HG02884 (cell line): ENCODE results near the gene RAB40C.

Experiments
- ATAC-seq: cut with Tn5 transposase; IDR thresholded peaks from one replicate; pipeline ENCODE4 v1.9.1; 2021; ENCODE audit warnings: mild to moderate bottlenecking, moderate library complexity; ENCODE audit not compliant: unreplicated experiment

Gene RAB40C

DNA sequence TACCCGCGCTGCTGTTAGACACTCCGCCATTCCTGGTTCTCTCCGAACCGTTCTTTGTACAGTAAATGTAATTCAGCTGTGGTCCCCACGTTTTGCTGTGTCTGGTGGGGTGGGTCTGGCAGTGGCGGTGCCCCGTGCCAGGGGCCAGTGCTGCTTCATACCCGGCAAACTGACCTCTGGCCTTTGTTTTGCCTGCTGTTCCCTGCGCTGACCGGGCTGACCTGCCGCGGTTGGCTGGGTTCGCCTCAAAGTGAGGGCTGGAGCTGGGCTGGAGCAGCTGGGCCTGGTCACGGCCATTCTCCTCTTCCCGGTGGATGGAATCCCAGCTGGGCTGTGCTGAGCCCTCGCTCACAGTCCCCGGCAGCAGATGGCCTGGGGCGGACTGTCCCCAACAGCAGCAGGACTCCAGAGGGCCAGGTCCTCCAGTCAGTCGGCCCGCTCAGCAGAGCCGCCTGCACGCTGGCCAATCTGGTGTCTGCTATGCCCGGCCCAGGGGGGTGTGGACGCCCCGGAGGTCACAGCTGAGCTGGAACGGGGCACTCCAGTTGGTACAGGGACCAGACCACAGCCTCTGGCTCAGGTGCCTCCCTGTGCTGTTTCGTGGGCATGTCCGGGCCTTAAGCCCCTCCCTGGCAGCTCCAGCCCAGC, 39.4 kb downstream of the RAB40C start:
- no peak for ATAC-seq

GRCh38 chr16:629833-630248, 40.0 kb downstream of the RAB40C start:
- no peak for ATAC-seq

- no peak for ATAC-seq
Measured at GRCh38 chr16:630249-630814, 40.5 kb downstream of the RAB40C start.

DNA sequence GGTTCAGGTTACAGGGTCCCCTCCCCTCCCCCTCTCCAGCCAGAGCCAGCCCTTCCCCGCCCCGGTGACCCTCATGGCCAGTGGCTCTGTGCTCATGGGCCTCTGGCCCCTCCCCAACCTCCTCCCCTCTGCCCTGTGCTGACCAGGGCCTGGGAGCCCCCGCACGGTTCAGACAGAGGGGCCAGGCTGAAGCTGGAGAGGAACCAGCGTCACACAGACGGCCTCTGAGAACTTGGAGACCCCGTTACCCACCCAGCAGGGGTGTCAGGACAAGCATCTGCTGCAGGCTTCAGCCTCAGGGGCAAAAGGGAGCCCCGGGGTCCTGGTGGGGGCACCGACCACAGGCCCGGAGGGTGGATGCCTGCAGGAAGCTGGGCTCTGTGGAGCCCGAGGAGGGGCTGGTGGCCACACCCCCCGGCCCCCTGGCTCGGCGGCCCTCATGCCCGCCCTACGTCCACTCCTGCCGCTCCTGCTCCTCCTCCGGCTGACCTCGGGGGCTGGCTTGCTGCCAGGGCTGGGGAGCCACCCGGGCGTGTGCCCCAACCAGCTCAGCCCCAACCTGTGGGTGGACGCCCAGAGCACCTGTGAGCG, 41.0 kb downstream of the RAB40C start, which contains the start of gene WFIKKN1:
Gene WFIKKN1 (plus strand): TSS at position 171 of the 591 bp plus-strand sequence. CDS start 269 bp downstream, at position 440.
- ATAC-seq: no peak

DNA sequence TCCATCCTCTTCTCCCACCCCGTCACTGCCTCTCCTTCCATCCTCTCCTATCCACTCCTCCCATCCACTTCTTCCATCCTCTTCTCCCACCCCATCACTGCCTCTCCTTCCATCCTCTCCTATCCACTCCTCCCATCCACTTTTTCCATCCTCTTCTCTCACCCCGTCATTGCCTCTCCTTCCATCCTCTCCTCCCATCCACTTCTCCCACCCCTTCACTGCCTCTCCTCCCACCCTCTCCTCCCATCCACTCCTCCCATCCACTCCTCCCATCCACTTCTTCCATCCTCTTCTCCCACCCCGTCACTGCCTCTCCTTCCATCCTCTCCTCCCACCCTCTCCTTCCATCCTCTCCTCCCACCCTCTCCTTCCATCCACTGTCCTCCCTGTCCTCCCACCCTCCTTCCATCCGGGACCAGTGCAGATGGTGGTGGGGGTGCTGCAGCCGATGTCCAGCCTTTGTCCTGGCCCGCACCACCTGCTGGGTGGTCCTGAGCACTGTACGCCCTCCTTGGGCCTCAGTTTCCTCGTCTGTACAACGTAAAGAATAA, 42.0 kb downstream of the RAB40C start:
- ATAC-seq: no peak

DNA sequence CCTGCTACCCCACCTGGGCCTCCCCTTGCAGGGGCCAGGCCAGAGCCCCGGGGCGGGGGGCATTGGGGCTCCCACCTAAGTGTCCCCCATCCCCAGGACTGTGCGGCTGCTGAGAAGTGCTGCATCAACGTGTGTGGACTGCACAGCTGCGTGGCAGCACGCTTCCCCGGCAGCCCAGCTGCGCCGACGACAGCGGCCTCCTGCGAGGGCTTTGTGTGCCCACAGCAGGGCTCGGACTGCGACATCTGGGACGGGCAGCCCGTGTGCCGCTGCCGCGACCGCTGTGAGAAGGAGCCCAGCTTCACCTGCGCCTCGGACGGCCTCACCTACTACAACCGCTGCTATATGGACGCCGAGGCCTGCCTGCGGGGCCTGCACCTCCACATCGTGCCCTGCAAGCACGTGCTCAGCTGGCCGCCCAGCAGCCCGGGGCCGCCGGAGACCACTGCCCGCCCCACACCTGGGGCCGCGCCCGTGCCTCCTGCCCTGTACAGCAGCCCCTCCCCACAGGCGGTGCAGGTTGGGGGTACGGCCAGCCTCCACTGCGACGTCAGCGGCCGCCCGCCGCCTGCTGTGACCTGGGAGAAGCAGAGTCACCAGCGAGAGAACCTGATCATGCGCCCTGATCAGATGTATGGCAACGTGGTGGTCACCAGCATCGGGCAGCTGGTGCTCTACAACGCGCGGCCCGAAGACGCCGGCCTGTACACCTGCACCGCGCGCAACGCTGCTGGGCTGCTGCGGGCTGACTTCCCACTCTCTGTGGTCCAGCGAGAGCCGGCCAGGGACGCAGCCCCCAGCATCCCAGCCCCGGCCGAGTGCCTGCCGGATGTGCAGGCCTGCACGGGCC, 42.8 kb downstream of the RAB40C start:
- ATAC-seq: no peak

- ATAC-seq: no peak
Measured at GRCh38 chr16:633336-634050, 43.6 kb downstream of the RAB40C start.

DNA sequence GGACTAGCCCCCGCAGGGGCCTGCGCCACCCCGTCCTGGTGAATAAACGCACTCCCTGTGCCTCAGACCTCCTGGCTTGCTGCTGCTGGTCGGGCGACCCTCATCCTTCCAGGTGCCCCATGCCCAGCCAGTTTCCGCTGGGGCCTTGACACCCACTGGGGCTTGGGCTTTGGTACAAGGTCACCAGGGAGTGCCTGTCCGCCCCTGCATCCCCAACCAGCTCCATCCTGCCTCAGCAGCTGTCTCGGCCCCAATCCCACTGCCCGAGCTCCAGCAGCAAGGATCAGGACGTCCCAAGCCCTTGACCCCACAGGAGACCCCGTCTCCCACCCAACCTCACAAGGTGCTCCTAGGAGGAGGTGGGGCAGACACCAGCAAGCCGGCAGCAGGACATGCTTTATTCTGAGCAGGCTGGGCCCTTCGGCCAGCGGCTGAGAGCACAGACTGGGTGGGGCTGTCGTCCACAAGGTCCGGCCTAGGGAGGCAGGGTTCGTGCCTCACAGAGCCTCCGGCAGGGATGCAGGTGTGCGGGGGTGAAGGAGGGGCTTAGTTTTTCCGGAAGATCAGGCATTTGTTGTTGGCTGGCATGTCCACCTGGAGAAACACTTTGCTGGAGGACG, 44.3 kb downstream of the RAB40C start:
- no peak for ATAC-seq

GRCh38 chr16:634996-635395, 45.1 kb downstream of the RAB40C start:
- ATAC-seq: no peak

GRCh38 chr16:635573-636205, 45.8 kb downstream of the RAB40C start:
- peak; percentile 3 for ATAC-seq

DNA sequence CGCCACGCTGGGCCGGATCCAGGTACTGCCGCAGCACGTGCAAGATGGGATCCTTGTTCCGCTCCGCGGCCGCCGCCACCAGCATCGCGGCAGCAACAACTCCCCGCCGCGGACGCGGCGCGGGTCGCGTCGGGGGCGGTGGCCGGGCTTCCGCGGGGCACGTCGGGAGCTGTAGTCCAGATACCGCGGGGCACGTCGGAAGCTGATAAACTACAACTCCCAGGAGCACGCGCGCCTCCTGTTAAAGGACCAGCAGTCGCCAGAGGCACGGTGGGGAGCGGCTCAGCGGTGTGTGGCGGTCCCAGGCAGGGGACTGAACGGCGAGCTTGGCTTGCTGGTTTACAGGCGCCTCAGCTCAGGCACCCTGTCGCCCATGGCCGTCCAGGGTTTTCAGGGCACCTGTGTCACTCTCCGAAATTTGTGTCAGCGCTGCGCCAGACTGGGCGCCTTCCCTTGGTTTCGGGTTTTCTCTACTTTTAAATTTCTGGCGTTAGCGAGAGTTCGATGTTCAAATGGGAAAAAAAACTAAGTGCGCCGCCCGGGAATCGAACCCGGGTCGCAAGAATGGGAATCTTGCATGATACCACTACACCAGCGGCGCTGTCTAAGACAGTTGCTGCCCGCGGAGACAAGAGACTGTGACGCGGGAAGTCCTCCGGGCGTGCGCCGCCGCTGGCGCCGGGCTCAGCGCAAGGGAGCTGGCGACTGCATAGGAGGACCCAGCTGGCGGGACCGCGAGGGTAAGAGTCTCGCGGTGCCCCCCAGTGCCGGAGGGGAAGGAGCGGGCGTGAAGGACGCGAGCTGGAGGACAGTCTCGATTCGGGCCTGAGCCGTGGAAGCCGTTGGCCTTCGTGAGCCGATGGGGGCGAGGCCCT, 46.6 kb downstream of the RAB40C start, which contains the start of gene METTL26:
Gene METTL26 (minus strand): TSS at position 100 of the 875 bp plus-strand sequence. CDS start 15 bp downstream, at position 85.
- ATAC-seq: peak; percentile 56

DNA sequence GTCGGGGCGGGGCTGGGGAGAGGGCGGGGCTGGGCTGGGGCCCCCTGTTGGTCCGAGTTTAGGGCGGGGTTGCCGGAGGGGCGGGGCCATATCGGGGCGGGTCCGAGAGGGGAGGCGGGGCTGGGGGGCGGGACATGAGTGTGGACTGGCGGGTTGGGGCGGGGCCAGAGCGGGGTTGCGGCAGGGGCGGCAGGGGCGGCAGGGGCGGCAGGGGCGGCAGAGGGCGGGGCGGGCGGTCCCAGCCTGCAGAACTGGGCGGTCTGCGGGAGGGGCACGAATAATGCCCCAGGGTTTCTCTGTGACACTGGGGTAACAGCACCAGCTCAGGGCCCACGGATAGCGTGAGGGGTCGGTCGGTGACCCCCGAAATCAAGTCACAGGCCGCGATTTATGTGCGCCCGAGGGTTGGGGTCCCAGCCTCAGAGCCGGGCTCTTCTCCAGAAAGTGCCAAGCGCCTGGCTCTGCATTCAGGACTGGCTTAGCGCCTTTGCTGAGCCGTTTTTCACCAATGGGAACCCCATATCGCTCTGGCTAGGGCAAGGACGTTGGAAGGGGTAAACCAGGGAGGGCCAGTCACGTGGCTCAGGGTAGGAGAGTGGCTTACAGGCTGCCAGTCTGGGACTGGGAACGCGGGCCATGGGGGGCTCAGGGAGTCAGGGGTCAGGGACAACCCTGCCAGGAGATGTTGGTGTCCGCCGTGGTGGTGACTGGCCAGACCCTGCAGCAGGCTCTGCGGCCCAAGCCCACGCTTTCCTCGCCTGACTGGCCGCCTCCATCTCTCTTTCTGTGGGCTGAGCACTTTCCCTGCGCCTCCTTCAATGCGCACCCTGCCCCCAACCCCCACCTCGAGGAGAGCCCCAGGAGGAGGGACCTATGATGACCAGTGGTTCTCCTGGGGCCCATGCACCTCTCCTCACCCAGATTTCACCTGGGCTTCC, 47.5 kb downstream of the RAB40C start:
- ATAC-seq: no peak

GRCh38 chr16:638034-638543, 48.2 kb downstream of the RAB40C start:
- ATAC-seq: no peak

- ATAC-seq: no peak
Measured at GRCh38 chr16:638836-639235, 49.0 kb downstream of the RAB40C start.

DNA sequence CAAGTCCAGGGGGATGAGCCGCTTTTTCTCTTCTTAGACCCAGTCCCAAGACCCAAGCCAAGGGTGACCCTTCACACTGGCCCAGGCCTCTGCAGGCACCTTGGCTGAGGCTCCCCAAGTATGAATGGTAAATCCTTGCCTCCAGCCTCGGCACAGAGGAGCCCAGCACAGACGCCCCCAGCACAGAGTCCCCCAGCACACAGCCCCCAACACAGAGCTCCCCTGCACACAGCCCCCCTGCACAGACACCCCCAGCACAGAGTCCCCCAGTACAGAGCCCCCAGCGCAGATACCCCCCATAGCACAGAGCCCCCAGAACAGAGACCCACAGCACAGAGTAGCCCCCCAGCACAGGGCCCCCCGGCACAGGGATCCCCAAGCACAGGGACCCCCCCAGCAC, 50.7 kb downstream of the RAB40C start:
- no peak for ATAC-seq

DNA sequence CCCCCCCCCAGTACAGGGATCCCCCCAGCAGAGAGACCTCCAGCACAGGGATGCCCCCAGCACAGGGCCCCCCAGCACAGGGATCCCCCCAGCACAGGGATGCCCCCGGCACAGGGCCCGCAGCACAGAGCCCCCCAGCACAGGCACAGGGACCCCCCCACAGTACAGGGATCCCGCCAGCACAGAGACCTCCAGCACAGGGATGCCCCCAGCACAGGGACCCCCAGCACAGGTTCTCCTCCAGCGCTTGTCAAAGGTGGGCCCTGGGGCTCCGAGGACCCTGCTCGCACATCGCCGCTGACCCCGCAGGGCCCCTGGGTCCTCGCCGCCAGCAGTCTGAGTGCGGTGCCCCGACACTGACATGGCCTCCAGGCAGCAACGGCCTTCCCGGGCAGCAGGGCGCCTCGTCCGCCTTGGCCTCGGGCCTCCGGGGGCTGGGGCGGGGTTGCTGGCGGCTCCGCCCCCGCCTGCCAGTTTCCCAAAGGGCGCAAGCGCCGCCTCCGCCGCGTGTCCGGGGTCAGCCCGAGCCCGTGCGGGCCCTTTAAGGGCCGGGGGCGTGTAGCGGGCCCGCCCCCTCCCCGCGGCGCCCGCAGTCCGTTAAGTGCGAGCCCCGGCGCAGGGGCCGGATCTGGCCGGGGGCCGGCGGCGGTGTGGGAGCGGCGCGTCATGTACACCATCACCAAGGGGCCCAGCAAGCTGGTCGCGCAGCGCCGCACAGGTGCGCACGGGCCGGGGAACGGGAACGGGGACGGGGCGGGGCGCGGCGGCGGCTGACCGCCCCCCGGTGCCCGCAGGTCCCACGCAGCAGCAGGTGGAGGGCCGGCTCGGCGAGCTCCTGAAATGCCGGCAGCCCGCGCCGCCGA, 51.7 kb downstream of the RAB40C start, which contains the start of gene MCRIP2:
Gene MCRIP2 (plus strand): TSS at position 503 of the 863 bp plus-strand sequence. CDS start 164 bp downstream, at position 667.
- ATAC-seq: peak; percentile 48
